ENCODE results near the gene BARHL2.

DNA sequence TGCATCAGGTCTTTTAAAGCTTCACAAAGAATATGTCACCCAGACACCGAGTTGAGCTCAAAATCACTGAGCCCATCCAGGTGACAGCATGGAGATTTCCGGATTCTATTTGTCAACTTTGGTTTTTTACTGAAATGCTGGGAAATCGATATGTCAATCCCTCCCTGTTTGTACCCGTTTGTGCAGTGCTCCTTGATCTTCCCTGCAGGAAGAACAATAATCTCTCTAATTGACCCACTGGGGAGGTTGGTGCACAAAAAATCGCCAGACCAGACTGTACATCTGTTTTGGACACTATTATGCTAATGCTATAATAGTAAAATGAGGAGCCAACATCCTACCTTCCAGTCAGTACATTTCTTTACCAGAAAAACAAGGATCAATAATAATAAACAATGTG lies 1.8 kb downstream of the BARHL2 start:
- TF ChIP-seq POLR2AphosphoS5 (IDR thresholded peaks at IDR 0.05; ENCODE audit: low read depth, low read length): no peak
- TF ChIP-seq, protein P1, sequence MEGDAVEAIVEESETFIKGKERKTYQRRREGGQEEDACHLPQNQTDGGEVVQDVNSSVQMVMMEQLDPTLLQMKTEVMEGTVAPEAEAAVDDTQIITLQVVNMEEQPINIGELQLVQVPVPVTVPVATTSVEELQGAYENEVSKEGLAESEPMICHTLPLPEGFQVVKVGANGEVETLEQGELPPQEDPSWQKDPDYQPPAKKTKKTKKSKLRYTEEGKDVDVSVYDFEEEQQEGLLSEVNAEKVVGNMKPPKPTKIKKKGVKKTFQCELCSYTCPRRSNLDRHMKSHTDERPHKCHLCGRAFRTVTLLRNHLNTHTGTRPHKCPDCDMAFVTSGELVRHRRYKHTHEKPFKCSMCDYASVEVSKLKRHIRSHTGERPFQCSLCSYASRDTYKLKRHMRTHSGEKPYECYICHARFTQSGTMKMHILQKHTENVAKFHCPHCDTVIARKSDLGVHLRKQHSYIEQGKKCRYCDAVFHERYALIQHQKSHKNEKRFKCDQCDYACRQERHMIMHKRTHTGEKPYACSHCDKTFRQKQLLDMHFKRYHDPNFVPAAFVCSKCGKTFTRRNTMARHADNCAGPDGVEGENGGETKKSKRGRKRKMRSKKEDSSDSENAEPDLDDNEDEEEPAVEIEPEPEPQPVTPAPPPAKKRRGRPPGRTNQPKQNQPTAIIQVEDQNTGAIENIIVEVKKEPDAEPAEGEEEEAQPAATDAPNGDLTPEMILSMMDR (IDR thresholded peaks at IDR 0.05): no peak
